ENCODE data around the gene BHLHE41.

GRCh38 chr12:26136688-26137087 is 11.9 kb upstream of the BHLHE41 start:
- no peak for TF ChIP-seq CTCF (IDR thresholded peaks at IDR 0.05; ENCODE audit: low read depth, low read length, missing input control)
- no peak for TF ChIP-seq RAD21 (IDR thresholded peaks at IDR 0.05)
- TF ChIP-seq HNF4G (IDR thresholded peaks at IDR 0.05): no peak

All from liver (tissue), 3 donors.